Mucosa of gallbladder (tissue), 1 donor: ENCODE data around the gene KIF6. TPM values are rescaled to one million over a fixed set of nuclear protein-coding genes. Genes with fewer than 3 reads are reported as not detected.
"Not testable (repeated sequence)": the region's sequence is repeated elsewhere in the genome, so short reads cannot be mapped to it uniquely, and the experiment has no call there.

Source experiments
- DNase-seq: peaks from one replicate; pipeline ENCODE4 v3.0.0-alpha.2; 2020; ENCODE audit warnings: low spot score
- total RNA-seq: library from RNA; stranded (reverse); gene quantifications from one replicate; pipeline ENCODE4 v1.2.1, GENCODE V29; 2021
- donor health status: DM: no; HTN: no; CAD: no.

Gene KIF6
- total RNA-seq, 1 donor from 2014 or later: 2.6 TPM

GRCh38 chr6:39294133-39294532 lies 431.1 kb downstream of the KIF6 start:
- no peak for DNase-seq

DNA sequence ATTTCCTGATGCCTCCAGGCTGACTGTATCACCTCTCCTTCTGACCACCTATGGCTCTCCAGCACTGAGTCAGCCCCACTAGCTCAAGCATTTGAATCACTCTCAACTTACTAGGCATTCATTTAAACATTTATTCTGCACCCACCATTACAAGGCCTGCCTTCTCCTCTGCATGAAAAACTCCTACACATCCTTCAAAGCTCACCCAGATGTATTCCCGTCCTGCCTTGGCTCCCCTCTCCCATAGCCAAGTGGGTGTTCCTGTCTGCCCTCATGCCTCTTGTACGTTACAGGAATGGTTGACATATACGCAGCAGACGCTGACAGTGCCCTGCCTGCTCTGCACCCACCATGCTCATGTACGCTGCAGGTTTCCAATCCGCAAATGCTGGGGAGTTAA lies 432.6 kb downstream of the KIF6 start:
- no peak for DNase-seq

- DNase-seq: no peak
Measured at GRCh38 chr6:39289490-39289889, 435.7 kb downstream of the KIF6 start.

DNA sequence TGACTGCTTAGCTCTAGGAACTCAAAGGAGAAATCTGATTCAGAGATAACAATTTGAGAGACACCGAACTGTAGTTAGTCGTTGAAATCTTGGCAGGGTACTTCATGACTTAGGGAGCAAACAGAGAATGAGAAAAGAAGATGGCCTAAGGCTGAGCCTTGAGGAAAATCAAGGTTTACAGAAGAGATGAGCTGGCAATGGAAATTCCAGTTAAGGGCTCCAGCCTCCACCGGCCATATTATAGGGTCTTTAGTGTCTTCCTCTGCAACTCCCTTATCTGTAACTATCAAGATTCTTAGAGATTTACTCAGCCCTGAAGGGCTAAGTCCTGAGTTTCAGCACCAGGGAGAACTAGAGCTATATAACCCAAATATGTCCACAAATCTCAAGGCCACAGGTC lies 437.6 kb downstream of the KIF6 start:
- no peak for DNase-seq

GRCh38 chr6:39286596-39286995 lies 438.6 kb downstream of the KIF6 start:
- not testable (repeated sequence) for DNase-seq

- DNase-seq: no peak
Measured at GRCh38 chr6:39282774-39283173, 442.4 kb downstream of the KIF6 start.

DNA sequence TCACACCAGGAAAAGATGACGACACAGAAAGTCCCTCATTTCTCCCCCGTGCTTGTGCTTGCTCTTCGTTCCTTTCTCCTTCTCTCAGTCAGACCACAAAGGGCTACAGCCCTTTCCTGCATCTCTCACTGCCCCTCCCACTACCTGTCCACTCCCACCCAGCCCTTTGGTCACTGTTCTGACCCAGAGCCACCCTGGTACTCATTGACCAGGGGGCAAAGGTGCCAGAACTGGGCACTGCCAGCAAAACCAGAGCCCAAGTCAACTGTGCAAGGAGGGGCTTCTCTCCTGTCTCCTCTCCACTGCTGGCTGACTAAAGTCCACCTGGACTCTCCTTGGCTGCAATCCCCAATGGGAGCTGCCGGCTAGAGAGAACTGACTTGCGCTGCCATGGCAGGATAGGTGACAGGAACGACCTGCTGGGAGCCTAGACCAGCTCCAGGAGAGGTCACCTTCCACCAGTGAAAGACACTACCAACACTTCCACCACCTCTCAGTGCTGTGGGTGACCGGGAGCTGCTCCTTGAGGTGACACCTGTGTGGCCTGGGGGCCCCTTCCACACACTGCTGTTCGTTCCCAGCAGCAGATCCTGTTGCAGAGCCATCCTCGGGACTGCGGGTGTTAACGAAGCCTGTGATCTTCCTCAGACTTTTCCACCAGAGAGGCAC lies 443.8 kb downstream of the KIF6 start:
- DNase-seq: peak; percentile 79

- peak; percentile 62 for DNase-seq
Measured at GRCh38 chr6:39280247-39280731, 444.9 kb downstream of the KIF6 start.

Other genes with a start within 250 kb of the KIF6 start
- 12.5 TPM for gene DAAM2, start 67.0 kb upstream of the KIF6 start, total RNA-seq
- 20.1 TPM for gene MOCS1, start 209.1 kb upstream of the KIF6 start, total RNA-seq